ENCODE measurements around the gene ITGA3. TPM values are rescaled to one million over a fixed set of nuclear protein-coding genes. Genes with fewer than 3 reads are reported as not detected.

Gene ITGA3
- total and polyA plus RNA-seq, 8 donors: 16.8 to 61.2 (median 26.2) TPM

DNA sequence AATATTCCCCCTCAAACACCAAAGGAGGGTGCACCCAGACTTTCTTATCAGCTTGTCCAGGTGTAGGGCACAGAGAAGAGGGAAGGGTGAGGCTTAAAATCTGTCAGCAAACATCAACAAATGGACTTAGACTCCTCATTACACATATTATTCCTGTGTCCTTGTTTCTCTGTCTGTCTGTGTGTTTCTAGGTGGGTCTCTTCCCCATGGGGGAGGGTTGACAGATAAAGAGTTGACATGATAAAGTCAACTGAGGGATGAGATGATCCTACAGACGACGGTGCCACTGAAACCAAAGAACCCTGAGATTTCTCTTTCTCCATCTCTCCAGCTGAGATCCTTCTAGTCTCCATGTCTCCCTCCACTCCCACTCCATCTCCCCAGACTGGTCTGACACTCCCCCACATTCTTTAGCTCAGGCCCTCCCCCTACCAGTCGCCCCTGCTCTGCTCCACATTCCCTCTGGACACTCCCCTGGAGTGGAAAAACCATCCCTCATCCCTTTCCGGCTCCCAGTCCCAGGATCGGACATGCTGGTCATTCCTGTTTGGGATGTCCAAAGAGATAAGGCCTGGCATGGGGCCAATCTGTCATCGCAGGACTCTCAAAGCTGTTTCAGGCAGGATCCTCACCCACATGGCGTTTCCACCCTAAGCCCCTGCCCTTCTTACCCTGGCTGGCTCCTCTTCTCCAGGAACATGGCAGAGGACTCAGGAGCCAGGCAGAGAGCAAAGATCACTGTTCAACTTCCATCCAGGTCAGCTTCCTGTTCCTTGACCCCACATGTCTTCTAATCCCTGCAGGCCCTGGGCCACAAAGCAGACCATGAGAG lies 2.9 kb upstream of the ITGA3 start:
- H3K4me3 ChIP-seq: no peak overlapping the region
- no peaks in the 10 kb centered on the region for H3K9me3 ChIP-seq
- DNase-seq (peak in 2 of 6 donors; percentile 33 to 57), FAIRE-seq (no peak), ATAC-seq (no peak)
- H3K27ac ChIP-seq: peak overlapping the region in 2 of 4 donors; percentile 63 to 96
- WGBS, 2 donors: 54 to 61% methylated on average over 7 of the region's 7 CpGs
- peaks cover 22 to 45% (median 30%) of the 10 kb centered on the region in 3 donors for H3K4me1 ChIP-seq
- intact Hi-C loops (cut with DNase I): no loop called here
- no peaks in the 10 kb centered on the region for H3K36me3 ChIP-seq
- no peaks in the 10 kb centered on the region for H3K27me3 ChIP-seq
- TF ChIP-seq, protein P1, sequence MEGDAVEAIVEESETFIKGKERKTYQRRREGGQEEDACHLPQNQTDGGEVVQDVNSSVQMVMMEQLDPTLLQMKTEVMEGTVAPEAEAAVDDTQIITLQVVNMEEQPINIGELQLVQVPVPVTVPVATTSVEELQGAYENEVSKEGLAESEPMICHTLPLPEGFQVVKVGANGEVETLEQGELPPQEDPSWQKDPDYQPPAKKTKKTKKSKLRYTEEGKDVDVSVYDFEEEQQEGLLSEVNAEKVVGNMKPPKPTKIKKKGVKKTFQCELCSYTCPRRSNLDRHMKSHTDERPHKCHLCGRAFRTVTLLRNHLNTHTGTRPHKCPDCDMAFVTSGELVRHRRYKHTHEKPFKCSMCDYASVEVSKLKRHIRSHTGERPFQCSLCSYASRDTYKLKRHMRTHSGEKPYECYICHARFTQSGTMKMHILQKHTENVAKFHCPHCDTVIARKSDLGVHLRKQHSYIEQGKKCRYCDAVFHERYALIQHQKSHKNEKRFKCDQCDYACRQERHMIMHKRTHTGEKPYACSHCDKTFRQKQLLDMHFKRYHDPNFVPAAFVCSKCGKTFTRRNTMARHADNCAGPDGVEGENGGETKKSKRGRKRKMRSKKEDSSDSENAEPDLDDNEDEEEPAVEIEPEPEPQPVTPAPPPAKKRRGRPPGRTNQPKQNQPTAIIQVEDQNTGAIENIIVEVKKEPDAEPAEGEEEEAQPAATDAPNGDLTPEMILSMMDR (IDR thresholded peaks at IDR 0.05): no peak

- Histone ChIP-seq H3K27ac (peak overlapping the region in 2 of 4 donors; percentile 63 to 96), H3K4me1 (peaks cover 25 to 51% (median 30%) of the 10 kb centered on the region in 3 donors), H3K4me3 (no peak overlapping the region), H3K27me3 (no peaks in the 10 kb centered on the region), H3K36me3 (no peaks in the 10 kb centered on the region), H3K9me3 (no peaks in the 10 kb centered on the region)
- TF ChIP-seq, protein P1 (IDR thresholded peaks at IDR 0.05): no peak
- 73 to 77% methylated on average over 3 of the region's 3 CpGs for WGBS, 2 donors
- FAIRE-seq (no peak), DNase-seq (no peak), ATAC-seq (no peak)
- intact Hi-C loops (cut with DNase I): no loop called here
These were observed 2.3 kb upstream of the ITGA3 start for GRCh38 chr17:50053654-50053960.

DNA sequence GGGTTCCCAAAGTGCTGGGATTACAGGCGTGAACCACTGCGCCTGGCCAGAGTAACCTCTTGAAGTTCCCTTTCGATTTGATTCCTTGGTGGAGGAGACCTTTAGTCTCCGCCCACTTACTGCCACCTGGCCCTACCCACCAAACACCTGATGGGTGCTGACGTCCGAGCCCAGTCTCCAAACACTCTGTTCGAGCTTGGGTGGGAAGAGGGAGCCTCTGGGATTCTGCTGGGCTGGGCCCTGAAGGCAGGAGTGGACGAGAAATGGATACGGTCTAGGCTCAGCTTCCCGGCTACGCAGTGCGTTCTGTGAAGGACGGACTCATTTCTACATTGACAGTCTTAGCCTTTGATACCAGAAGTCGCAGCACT lies 870 bp upstream of the ITGA3 start:
- TF ChIP-seq, protein P1 (IDR thresholded peaks at IDR 0.05): no peak
- WGBS, 2 donors: 0 to 2% methylated on average over 14 of the region's 14 CpGs
- Histone ChIP-seq H3K9me3 (no peaks in the 10 kb centered on the region), H3K4me1 (peaks cover 25 to 64% (median 30%) of the 10 kb centered on the region in 3 donors), H3K27me3 (no peaks in the 10 kb centered on the region), H3K36me3 (no peaks in the 10 kb centered on the region), H3K4me3 (peak overlapping the region; percentile 75 to 86 (median 76)), H3K27ac (peak overlapping the region; percentile 77 to 96 (median 86))
- ATAC-seq (peak; percentile 66 to 80 (median 69)), FAIRE-seq (no peak), DNase-seq (peak in 5 of 6 donors; percentile 78 to 87 (median 86))
- intact Hi-C loops (cut with DNase I): no loop called here

GRCh38 chr17:50056217-50056960 lies 479 bp downstream of the ITGA3 start:
- ATAC-seq: peak; percentile 52 to 74 (median 60)
- WGBS, 2 donors: 1 to 2% methylated on average over 39 to 64 of the region's 64 CpGs
- peak overlapping the region; percentile 77 to 96 (median 86) for H3K27ac ChIP-seq
- no peak for FAIRE-seq
- TF ChIP-seq, protein P1 (IDR thresholded peaks at IDR 0.05): peak in 1 of 4 donors; percentile 26
- peaks cover 25 to 63% (median 34%) of the 10 kb centered on the region in 3 donors for H3K4me1 ChIP-seq
- peak overlapping the region; percentile 75 to 86 (median 76) for H3K4me3 ChIP-seq
- no peaks in the 10 kb centered on the region for H3K27me3 ChIP-seq
- H3K9me3 ChIP-seq: no peaks in the 10 kb centered on the region
- DNase-seq: peak; percentile 78 to 94 (median 82)
- intact Hi-C loops (cut with DNase I): no loop called here
- H3K36me3 ChIP-seq: no peaks in the 10 kb centered on the region

All from pancreas (tissue), 10 donors.